Measurements from ENCODE around the gene HPS4. TPM values are rescaled to one million over a fixed set of nuclear protein-coding genes. Genes with fewer than 3 reads are reported as not detected.

Gene HPS4
- total RNA-seq, 1 experiment from 2014 or later: 40.7 TPM

DNA sequence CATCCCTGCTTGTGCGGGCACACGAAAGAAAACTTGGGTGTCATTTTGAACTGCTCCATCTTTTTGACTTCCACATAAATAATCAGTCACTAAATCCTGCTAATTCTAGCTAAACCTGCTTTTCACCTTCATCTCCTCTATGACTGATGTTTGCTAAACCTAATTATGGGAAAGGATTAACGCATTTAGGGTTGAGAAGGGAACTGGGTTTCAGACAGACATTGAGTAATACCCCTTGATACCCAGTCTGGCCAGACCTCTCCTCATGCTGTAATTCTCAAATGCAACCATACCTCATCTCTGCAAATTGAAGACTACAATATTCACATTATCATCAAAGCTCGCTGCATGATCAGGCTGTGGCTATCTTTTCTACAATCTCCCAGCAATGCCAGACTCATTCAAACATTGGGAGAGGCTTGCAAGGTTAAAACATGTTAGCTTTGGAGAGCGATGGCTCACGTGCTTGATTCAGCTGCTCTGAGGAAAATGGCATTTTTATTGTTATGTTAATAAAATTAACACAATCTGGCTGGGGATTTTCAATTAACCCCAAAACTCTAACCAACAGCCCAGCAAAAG, 2.4 kb downstream of the HPS4 start:
- H3K4me3 Mint-ChIP-seq (ENCODE audit: low read depth, unreplicated experiment): peak overlapping the region; percentile 24
- H3K4me1 Mint-ChIP-seq (ENCODE audit: low read depth, unreplicated experiment): peaks cover 58% of the 10 kb centered on the region
- H3K27ac Mint-ChIP-seq (ENCODE audit: unreplicated experiment): peak overlapping the region; percentile 94
- TF ChIP-seq, protein P1, sequence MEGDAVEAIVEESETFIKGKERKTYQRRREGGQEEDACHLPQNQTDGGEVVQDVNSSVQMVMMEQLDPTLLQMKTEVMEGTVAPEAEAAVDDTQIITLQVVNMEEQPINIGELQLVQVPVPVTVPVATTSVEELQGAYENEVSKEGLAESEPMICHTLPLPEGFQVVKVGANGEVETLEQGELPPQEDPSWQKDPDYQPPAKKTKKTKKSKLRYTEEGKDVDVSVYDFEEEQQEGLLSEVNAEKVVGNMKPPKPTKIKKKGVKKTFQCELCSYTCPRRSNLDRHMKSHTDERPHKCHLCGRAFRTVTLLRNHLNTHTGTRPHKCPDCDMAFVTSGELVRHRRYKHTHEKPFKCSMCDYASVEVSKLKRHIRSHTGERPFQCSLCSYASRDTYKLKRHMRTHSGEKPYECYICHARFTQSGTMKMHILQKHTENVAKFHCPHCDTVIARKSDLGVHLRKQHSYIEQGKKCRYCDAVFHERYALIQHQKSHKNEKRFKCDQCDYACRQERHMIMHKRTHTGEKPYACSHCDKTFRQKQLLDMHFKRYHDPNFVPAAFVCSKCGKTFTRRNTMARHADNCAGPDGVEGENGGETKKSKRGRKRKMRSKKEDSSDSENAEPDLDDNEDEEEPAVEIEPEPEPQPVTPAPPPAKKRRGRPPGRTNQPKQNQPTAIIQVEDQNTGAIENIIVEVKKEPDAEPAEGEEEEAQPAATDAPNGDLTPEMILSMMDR (IDR thresholded peaks at IDR 0.05; ENCODE audit: unreplicated experiment): no peak
- no peak for DNase-seq
- BruUV-seq (replicated peaks): no TSS peak
- CTCF ChIA-PET: interaction anchor here (0.6 kb wide), 1 partner anchor 96 kb away, joined by 3 read pairs; no protein-coding TSS in a partner anchor
- H3K27me3 Mint-ChIP-seq (ENCODE audit: unreplicated experiment): no peaks in the 10 kb centered on the region
- intact Hi-C loops (cut with micrococcal nuclease; ENCODE audit: unreplicated experiment): no loop called here
- peaks cover 56% of the 10 kb centered on the region for H3K36me3 Mint-ChIP-seq (ENCODE audit: insufficient read depth, unreplicated experiment)
- no peaks in the 10 kb centered on the region for H3K9me3 Mint-ChIP-seq (ENCODE audit: low read depth, unreplicated experiment)

DNA sequence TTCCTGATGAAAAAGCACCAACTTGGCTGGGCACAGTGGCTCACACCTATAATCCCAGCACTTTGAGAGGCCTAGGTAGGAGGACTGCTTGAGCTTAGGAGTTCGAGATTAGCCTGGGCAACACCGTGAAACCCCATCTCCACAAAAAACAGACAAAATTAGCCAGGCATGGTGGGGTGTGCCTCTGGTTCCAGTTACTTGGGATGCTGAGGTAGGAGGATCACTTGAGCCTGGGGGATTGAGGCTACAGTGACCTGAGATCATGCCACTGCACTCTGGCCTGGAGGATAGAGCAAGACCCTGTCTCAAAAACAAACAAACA, 3.0 kb downstream of the HPS4 start:
- no peaks in the 10 kb centered on the region for H3K9me3 Mint-ChIP-seq (ENCODE audit: low read depth, unreplicated experiment)
- CTCF ChIA-PET: no interaction called here

DNA sequence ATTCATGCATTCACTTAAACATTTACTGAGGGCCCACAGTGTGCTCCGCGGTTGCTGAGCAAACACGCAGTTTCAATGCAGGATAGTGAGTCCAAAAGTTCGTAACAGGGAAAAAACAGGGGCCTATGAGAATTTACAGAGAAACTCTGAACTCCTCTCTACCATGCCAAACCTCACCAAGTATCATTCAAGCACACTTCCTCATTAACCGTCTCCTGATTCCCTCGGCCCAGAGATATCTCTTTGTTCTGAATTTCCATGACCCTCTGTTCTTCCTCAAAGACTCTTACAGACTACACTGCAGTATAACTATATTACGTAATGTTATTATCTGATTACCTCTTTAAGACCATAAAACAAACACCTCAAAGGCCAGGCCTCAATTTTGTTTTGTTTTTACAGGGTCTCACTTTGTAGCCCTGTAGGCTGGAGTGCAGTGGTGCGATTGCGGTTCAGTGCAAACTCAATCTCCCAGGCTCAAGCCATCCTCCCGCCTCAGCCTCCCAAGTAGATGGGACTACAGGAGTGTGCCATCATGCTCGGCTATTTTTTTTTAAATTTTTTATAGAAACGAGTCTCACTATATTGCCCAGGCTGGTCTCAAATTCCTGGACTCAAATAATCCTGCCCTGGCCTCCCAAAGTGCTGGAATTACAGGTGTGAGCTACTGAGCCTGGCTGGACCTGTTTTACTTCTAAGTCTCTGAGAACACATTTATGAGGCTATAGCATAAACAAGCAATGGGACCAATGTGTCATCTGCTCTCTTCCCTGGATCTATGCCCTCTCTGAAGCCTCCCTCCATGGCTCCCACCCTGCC, 3.6 kb downstream of the HPS4 start:
- peak overlapping the region; percentile 64 for H3K4me3 Mint-ChIP-seq (ENCODE audit: low read depth, unreplicated experiment)
- peak overlapping the region; percentile 83 for H3K27ac Mint-ChIP-seq (ENCODE audit: unreplicated experiment)
- CTCF ChIA-PET: no interaction called here
- H3K27me3 Mint-ChIP-seq (ENCODE audit: unreplicated experiment): no peaks in the 10 kb centered on the region
- intact Hi-C loops (cut with micrococcal nuclease; ENCODE audit: unreplicated experiment): no loop called here
- H3K9me3 Mint-ChIP-seq (ENCODE audit: low read depth, unreplicated experiment): no peaks in the 10 kb centered on the region
- peaks cover 47% of the 10 kb centered on the region for H3K4me1 Mint-ChIP-seq (ENCODE audit: low read depth, unreplicated experiment)
- no TSS peak for BruUV-seq (replicated peaks)
- TF ChIP-seq, protein P1 (IDR thresholded peaks at IDR 0.05; ENCODE audit: unreplicated experiment): no peak
- H3K36me3 Mint-ChIP-seq (ENCODE audit: insufficient read depth, unreplicated experiment): peaks cover 58% of the 10 kb centered on the region
- no peak for DNase-seq

More for the DNA sequence above, 3.0 kb downstream of the HPS4 start:
- Mint-ChIP-seq H3K27ac (ENCODE audit: unreplicated experiment) (no peak overlapping the region), H3K27me3 (ENCODE audit: unreplicated experiment) (no peaks in the 10 kb centered on the region), H3K4me3 (ENCODE audit: low read depth, unreplicated experiment) (no peak overlapping the region), H3K4me1 (ENCODE audit: low read depth, unreplicated experiment) (peaks cover 52% of the 10 kb centered on the region), H3K36me3 (ENCODE audit: insufficient read depth, unreplicated experiment) (peaks cover 56% of the 10 kb centered on the region)
- no TSS peak for BruUV-seq (replicated peaks)
- TF ChIP-seq, protein P1 (IDR thresholded peaks at IDR 0.05; ENCODE audit: unreplicated experiment): no peak
- intact Hi-C loops (cut with micrococcal nuclease; ENCODE audit: unreplicated experiment): no loop called here
- DNase-seq: no peak

DNA sequence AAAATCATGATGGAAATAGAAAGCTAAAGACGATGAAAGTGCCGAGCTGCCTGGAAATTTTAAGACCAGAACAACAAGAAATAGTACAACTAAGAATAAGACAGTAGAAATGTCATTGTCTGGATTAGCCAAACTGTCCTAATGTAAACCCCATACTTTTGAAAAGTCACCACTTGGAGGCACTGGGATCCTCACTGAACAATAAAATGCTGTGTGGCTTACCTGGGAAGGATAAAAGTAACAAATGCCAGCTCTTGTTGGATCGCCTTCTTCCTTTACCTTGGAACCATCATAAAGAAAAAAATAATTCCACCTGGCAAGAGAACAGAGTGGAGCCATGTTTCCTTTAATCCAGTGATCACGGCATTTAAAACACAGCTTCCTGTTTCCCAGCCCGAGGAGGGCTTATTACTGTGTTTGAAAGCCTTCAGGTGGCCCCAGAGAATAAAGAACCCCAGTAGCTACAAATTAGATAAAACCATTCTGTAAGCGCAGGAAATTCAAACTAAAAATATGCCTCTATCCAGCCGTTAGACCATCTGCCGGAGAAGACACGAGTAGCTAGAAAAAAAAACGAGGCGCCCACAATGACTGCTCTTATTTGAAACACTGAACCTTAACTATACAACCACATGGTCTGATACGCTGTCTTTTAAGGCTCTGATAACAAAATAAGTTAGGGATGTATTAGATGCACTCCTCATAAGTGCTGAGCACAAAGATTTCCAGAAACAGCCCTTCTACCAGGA, 4.4 kb downstream of the HPS4 start:
- TF ChIP-seq, protein P1 (IDR thresholded peaks at IDR 0.05; ENCODE audit: unreplicated experiment): no peak
- CTCF ChIA-PET: interaction anchor here (0.6 kb wide), 3 partner anchors 37 to 969 kb away, joined by 3 to 4 read pairs (median 4); no protein-coding TSS in a partner anchor
- Mint-ChIP-seq H3K36me3 (ENCODE audit: insufficient read depth, unreplicated experiment) (peaks cover 55% of the 10 kb centered on the region), H3K4me1 (ENCODE audit: low read depth, unreplicated experiment) (peaks cover 52% of the 10 kb centered on the region), H3K4me3 (ENCODE audit: low read depth, unreplicated experiment) (peak overlapping the region; percentile 64), H3K9me3 (ENCODE audit: low read depth, unreplicated experiment) (no peaks in the 10 kb centered on the region), H3K27me3 (ENCODE audit: unreplicated experiment) (no peaks in the 10 kb centered on the region), H3K27ac (ENCODE audit: unreplicated experiment) (peak overlapping the region; percentile 83)
- BruUV-seq (replicated peaks): no TSS peak
- DNase-seq: no peak
- intact Hi-C loops (cut with micrococcal nuclease; ENCODE audit: unreplicated experiment): no loop called here

Data from Calu3 (cell line).